Measurements from ENCODE around the gene KHDC4. TPM values are rescaled to one million over a fixed set of nuclear protein-coding genes. Genes with fewer than 3 reads are reported as not detected.

KHDC4 gene
- total and polyA plus RNA-seq, 2 of the 13 experiments (the other 11 are each of a cell fraction or from before 2014, with no cell fraction given): 33.5 to 92.0 TPM

GRCh38 chr1:155940993-155941844, 7.0 kb upstream of the KHDC4 start, which contains the start of gene RXFP4 (continued):
- no peak for TF ChIP-seq NR3C1 (CRISPR knock-in tag; IDR thresholded peaks at IDR 0.05)
- TF ChIP-seq, protein P1, sequence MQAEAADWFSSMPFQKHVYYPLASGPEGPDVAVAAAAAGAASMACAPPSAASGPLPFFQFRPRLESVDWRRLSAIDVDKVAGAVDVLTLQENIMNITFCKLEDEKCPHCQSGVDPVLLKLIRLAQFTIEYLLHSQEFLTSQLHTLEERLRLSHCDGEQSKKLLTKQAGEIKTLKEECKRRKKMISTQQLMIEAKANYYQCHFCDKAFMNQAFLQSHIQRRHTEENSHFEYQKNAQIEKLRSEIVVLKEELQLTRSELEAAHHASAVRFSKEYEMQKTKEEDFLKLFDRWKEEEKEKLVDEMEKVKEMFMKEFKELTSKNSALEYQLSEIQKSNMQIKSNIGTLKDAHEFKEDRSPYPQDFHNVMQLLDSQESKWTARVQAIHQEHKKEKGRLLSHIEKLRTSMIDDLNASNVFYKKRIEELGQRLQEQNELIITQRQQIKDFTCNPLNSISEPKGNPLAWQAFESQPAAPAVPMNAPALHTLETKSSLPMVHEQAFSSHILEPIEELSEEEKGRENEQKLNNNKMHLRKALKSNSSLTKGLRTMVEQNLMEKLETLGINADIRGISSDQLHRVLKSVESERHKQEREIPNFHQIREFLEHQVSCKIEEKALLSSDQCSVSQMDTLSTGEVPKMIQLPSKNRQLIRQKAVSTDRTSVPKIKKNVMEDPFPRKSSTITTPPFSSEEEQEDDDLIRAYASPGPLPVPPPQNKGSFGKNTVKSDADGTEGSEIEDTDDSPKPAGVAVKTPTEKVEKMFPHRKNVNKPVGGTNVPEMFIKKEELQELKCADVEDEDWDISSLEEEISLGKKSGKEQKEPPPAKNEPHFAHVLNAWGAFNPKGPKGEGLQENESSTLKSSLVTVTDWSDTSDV (CRISPR knock-in tag; IDR thresholded peaks at IDR 0.05): 0 out of 2 replicates have a peak, but pooled peaks have one; percentile 7
- no peak for TF ChIP-seq ZNF644 (CRISPR knock-in tag; IDR thresholded peaks at IDR 0.05; ENCODE audit: low read depth)
- TF ChIP-seq NFYC (CRISPR knock-in tag; IDR thresholded peaks at IDR 0.05): no peak; the same call in 1 of the 2 replicates
- peak; percentile 59 for TF ChIP-seq RBFOX2 (IDR thresholded peaks at IDR 0.05; ENCODE audit: low read depth, low read length)
- no peak for TF ChIP-seq NFAT5 (CRISPR knock-in tag; IDR thresholded peaks at IDR 0.05)
- no peak for TF ChIP-seq MEIS2 (CRISPR knock-in tag; IDR thresholded peaks at IDR 0.05)
- no peak for TF ChIP-seq ZNF207 (IDR thresholded peaks at IDR 0.05; ENCODE audit: borderline replicate concordance)
- TF ChIP-seq PPARG (CRISPR knock-in tag; conservative IDR thresholded peaks at IDR 0.05): no peak
- no peak for TF ChIP-seq MIER2 (CRISPR knock-in tag; IDR thresholded peaks at IDR 0.05)
- TF ChIP-seq ZNF264 (CRISPR knock-in tag; IDR thresholded peaks at IDR 0.05): no peak
- TF ChIP-seq HNRNPUL1 (IDR thresholded peaks at IDR 0.05; ENCODE audit: low read depth, low read length): no peak
- TF ChIP-seq, protein P2, sequence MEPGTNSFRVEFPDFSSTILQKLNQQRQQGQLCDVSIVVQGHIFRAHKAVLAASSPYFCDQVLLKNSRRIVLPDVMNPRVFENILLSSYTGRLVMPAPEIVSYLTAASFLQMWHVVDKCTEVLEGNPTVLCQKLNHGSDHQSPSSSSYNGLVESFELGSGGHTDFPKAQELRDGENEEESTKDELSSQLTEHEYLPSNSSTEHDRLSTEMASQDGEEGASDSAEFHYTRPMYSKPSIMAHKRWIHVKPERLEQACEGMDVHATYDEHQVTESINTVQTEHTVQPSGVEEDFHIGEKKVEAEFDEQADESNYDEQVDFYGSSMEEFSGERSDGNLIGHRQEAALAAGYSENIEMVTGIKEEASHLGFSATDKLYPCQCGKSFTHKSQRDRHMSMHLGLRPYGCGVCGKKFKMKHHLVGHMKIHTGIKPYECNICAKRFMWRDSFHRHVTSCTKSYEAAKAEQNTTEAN (CRISPR knock-in tag; conservative IDR thresholded peaks at IDR 0.05): no peak
- TF ChIP-seq, protein P3, sequence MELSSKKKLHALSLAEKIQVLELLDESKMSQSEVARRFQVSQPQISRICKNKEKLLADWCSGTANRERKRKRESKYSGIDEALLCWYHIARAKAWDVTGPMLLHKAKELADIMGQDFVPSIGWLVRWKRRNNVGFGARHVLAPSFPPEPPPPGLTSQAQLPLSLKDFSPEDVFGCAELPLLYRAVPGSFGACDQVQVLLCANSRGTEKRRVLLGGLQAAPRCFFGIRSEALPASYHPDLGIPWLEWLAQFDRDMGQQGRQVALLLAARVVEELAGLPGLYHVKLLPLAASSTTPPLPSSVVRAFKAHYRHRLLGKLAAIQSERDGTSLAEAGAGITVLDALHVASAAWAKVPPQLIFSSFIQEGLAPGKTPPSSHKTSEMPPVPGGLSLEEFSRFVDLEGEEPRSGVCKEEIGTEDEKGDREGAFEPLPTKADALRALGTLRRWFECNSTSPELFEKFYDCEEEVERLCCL (CRISPR knock-in tag; IDR thresholded peaks at IDR 0.05; ENCODE audit: borderline replicate concordance): no peak
- no peak for TF ChIP-seq CCDC6 (CRISPR knock-in tag; IDR thresholded peaks at IDR 0.05)
- TF ChIP-seq E2F5 (CRISPR knock-in tag; conservative IDR thresholded peaks at IDR 0.05): no peak
